ENCODE results near the gene CES4A.
"Not testable (repeated sequence)": the region's sequence is repeated elsewhere in the genome, so short reads cannot be mapped to it uniquely, and the experiment has no call there.

The CES4A gene

GRCh38 chr16:66988197-66988788 lies at the start of gene CES4A:
CES4A (plus strand) TSS chr16:66988589; CDS start chr16:66988773, 184 bp downstream.
- DNase-seq = peak; percentile 27

GRCh38 chr16:66939366-66939765 lies 49.0 kb upstream of the CES4A start:
- no peak for DNase-seq

GRCh38 chr16:66940236-66940635 lies 48.2 kb upstream of the CES4A start:
- DNase-seq = no peak

GRCh38 chr16:66942981-66943380 lies 45.4 kb upstream of the CES4A start:
- DNase-seq = no peak

GRCh38 chr16:66943426-66944053 lies 44.8 kb upstream of the CES4A start:
- no peak for DNase-seq

GRCh38 chr16:66944054-66944441 lies 44.3 kb upstream of the CES4A start:
- no peak for DNase-seq

GRCh38 chr16:66944971-66945370 lies 43.4 kb upstream of the CES4A start:
- DNase-seq = not testable (repeated sequence)

GRCh38 chr16:66945939-66946338 lies 42.5 kb upstream of the CES4A start:
- no peak for DNase-seq

- no peak for DNase-seq
Observed at GRCh38 chr16:66946541-66946940, 41.8 kb upstream of the CES4A start.

- DNase-seq = no peak
Observed at GRCh38 chr16:66946974-66947301, 41.5 kb upstream of the CES4A start.

GRCh38 chr16:66947302-66948065 lies 40.9 kb upstream of the CES4A start:
- peak; percentile 25 for DNase-seq

- DNase-seq = no peak
Observed at GRCh38 chr16:66948134-66948836, 40.1 kb upstream of the CES4A start.

- no peak for DNase-seq
Observed at GRCh38 chr16:66948837-66949225, 39.6 kb upstream of the CES4A start.

GRCh38 chr16:66949472-66949871 lies 38.9 kb upstream of the CES4A start:
- no peak for DNase-seq

- DNase-seq = no peak
Observed at GRCh38 chr16:66950437-66950836, 38.0 kb upstream of the CES4A start.

GRCh38 chr16:66950971-66951790 lies 37.2 kb upstream of the CES4A start:
- DNase-seq = peak; percentile 27

GRCh38 chr16:66952430-66953110 lies 35.8 kb upstream of the CES4A start:
- DNase-seq = peak; percentile 96

- no peak for DNase-seq
Observed at GRCh38 chr16:66953462-66954096, 34.8 kb upstream of the CES4A start.

- peak; percentile 50 for DNase-seq
Observed at GRCh38 chr16:66954097-66954659, 34.2 kb upstream of the CES4A start.

- DNase-seq = not testable (repeated sequence)
Observed at GRCh38 chr16:66955363-66956153, 32.8 kb upstream of the CES4A start.

GRCh38 chr16:66956154-66956457 lies 32.3 kb upstream of the CES4A start:
- not testable (repeated sequence) for DNase-seq
